ENCODE results near the gene ADAMTS17.

ADAMTS17 gene

DNA sequence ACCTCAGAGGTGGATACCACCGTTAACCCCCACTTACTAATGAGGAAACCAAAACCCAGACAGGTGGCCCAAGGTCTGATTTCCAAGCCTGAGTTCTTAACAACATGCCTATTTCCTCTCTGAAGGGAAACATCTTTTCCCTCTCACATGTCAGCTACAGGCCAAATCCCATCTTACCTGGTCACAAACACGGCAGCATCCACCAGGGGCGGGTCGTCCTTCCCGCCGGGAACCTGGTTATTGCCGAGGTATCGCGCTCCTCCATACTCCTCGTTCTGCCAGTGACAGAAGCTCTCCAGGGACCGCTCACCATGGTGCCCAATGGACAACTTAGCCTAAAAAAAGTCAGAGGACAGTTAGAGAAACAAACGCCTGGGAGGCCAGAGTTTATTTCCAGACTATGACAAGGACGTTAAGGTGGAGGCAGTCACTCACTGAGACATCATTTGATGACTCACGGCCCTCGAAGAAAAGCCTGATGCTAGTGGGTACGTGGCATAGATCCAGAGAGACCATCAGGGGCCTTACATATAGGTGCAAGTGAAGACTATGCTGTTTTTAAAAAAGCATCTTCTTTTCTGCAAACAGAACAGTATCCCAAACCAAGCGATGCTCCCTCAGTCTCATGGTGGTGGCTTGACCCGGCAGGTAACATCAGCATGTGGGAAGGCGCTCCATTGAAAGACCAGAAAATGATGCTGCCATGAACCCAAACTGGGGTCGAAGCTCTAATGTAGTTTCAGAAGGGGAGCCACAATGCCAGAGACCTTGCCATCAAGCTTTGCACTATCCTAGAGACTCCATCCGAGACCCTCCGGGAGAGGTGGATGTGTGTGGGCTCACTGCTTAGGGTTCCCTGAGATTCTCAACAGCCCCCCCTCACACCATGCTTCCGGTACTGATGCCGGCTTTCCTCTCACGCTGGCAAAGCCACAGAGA, 80.2 kb downstream of the ADAMTS17 start:
- Histone ChIP-seq H3K14ac (ENCODE audit: low read length) (no peak overlapping the region), H4K91ac (ENCODE audit: low read depth, low read length) (no peak overlapping the region), H4K12ac (ENCODE audit: low read depth, low read length) (no peak overlapping the region), H3K9me3 (ENCODE audit: insufficient read depth, low read depth, low read length) (peaks cover 10% of the 10 kb centered on the region), H3K79me1 (ENCODE audit: low read length) (no peaks in the 10 kb centered on the region), H3K9ac (ENCODE audit: low read length) (no peak overlapping the region), H3K18ac (ENCODE audit: low read length) (no peak overlapping the region), H3K4me2 (ENCODE audit: low read length) (no peak overlapping the region), H3K79me2 (ENCODE audit: control insufficient read depth, insufficient read depth, low read length, poor library complexity) (no peaks in the 10 kb centered on the region), H2BK12ac (ENCODE audit: low read length) (no peak overlapping the region), H2BK120ac (ENCODE audit: insufficient read depth, low read length, poor library complexity) (no peak overlapping the region), H3K27me3 (ENCODE audit: insufficient read depth, low read length) (no peaks in the 10 kb centered on the region), H3K4ac (ENCODE audit: low read depth, low read length) (no peak overlapping the region), H3K23ac (ENCODE audit: low read length) (no peak overlapping the region), H2BK5ac (ENCODE audit: low read depth, low read length, poor library complexity) (no peak overlapping the region), H3K4me3 (ENCODE audit: low read depth, low read length) (no peak overlapping the region), H3K4me1 (ENCODE audit: control insufficient read depth in 1 of 2, insufficient read depth in 2 of 2, low read length in 2 of 2) (no peaks in the 10 kb centered on the region), H2AFZ (ENCODE audit: insufficient read depth, low read length, poor library complexity) (no peak overlapping the region), H4K8ac (ENCODE audit: low read depth, low read length) (no peak overlapping the region), H3K27ac (ENCODE audit: low read depth, low read length) (no peak overlapping the region), H2AK5ac (ENCODE audit: low read length) (no peak overlapping the region), H3K36me3 (ENCODE audit: control insufficient read depth in 1 of 2, insufficient read depth in 2 of 2, low read length in 2 of 2) (no peaks in the 10 kb centered on the region)
- WGBS (ENCODE audit: extremely low coverage, insufficient coverage, insufficient read length): no CpG with 5 or more reads among the region's 25 CpGs
- DNase-seq: no peak

GRCh38 chr15:100259266-100259665, 82.5 kb downstream of the ADAMTS17 start:
- Histone ChIP-seq H3K27me3 (ENCODE audit: insufficient read depth, low read length) (no peaks in the 10 kb centered on the region), H3K4ac (ENCODE audit: low read depth, low read length) (no peak overlapping the region), H3K4me1 (ENCODE audit: control insufficient read depth in 1 of 2, insufficient read depth in 2 of 2, low read length in 2 of 2) (no peaks in the 10 kb centered on the region), H4K91ac (ENCODE audit: low read depth, low read length) (no peak overlapping the region), H4K8ac (ENCODE audit: low read depth, low read length) (no peak overlapping the region), H3K79me2 (ENCODE audit: control insufficient read depth, insufficient read depth, low read length, poor library complexity) (no peaks in the 10 kb centered on the region), H3K4me2 (ENCODE audit: low read length) (no peak overlapping the region), H4K12ac (ENCODE audit: low read depth, low read length) (no peak overlapping the region), H3K18ac (ENCODE audit: low read length) (no peak overlapping the region), H3K4me3 (ENCODE audit: low read depth, low read length) (no peak overlapping the region), H3K9me3 (ENCODE audit: insufficient read depth, low read depth, low read length) (peaks cover 10% of the 10 kb centered on the region), H3K79me1 (ENCODE audit: low read length) (no peaks in the 10 kb centered on the region), H3K23ac (ENCODE audit: low read length) (no peak overlapping the region), H2AFZ (ENCODE audit: insufficient read depth, low read length, poor library complexity) (no peak overlapping the region), H3K14ac (ENCODE audit: low read length) (no peak overlapping the region), H3K9ac (ENCODE audit: low read length) (no peak overlapping the region), H3K36me3 (ENCODE audit: control insufficient read depth in 1 of 2, insufficient read depth in 2 of 2, low read length in 2 of 2) (no peaks in the 10 kb centered on the region), H2BK5ac (ENCODE audit: low read depth, low read length, poor library complexity) (no peak overlapping the region), H2AK5ac (ENCODE audit: low read length) (no peak overlapping the region), H3K27ac (ENCODE audit: low read depth, low read length) (no peak overlapping the region), H2BK120ac (ENCODE audit: insufficient read depth, low read length, poor library complexity) (no peak overlapping the region), H2BK12ac (ENCODE audit: low read length) (no peak overlapping the region)
- DNase-seq: no peak
- no CpG with 5 or more reads among the region's 7 CpGs for WGBS (ENCODE audit: extremely low coverage, insufficient coverage, insufficient read length)

- no CpG with 5 or more reads among the region's 19 CpGs for WGBS (ENCODE audit: extremely low coverage, insufficient coverage, insufficient read length)
- no peaks in the 10 kb centered on the region for H3K79me1 ChIP-seq (ENCODE audit: low read length)
- no peak overlapping the region for H4K91ac ChIP-seq (ENCODE audit: low read depth, low read length)
- peaks cover 8% of the 10 kb centered on the region for H3K9me3 ChIP-seq (ENCODE audit: insufficient read depth, low read depth, low read length)
- no peaks in the 10 kb centered on the region for H3K4me1 ChIP-seq (ENCODE audit: control insufficient read depth in 1 of 2, insufficient read depth in 2 of 2, low read length in 2 of 2)
- no peak overlapping the region for H2AFZ ChIP-seq (ENCODE audit: insufficient read depth, low read length, poor library complexity)
- H3K4me2 ChIP-seq (ENCODE audit: low read length): no peak overlapping the region
- no peak overlapping the region for H4K12ac ChIP-seq (ENCODE audit: low read depth, low read length)
- H3K9ac ChIP-seq (ENCODE audit: low read length): no peak overlapping the region
- H4K8ac ChIP-seq (ENCODE audit: low read depth, low read length): no peak overlapping the region
- no peak overlapping the region for H2BK5ac ChIP-seq (ENCODE audit: low read depth, low read length, poor library complexity)
- no peak overlapping the region for H3K4me3 ChIP-seq (ENCODE audit: low read depth, low read length)
- H2AK5ac ChIP-seq (ENCODE audit: low read length): no peak overlapping the region
- H2BK120ac ChIP-seq (ENCODE audit: insufficient read depth, low read length, poor library complexity): no peak overlapping the region
- no peak overlapping the region for H3K23ac ChIP-seq (ENCODE audit: low read length)
- no peaks in the 10 kb centered on the region for H3K27me3 ChIP-seq (ENCODE audit: insufficient read depth, low read length)
- H3K4ac ChIP-seq (ENCODE audit: low read depth, low read length): no peak overlapping the region
- H3K27ac ChIP-seq (ENCODE audit: low read depth, low read length): no peak overlapping the region
- H3K14ac ChIP-seq (ENCODE audit: low read length): no peak overlapping the region
- no peaks in the 10 kb centered on the region for H3K79me2 ChIP-seq (ENCODE audit: control insufficient read depth, insufficient read depth, low read length, poor library complexity)
- DNase-seq: no peak
- no peak overlapping the region for H2BK12ac ChIP-seq (ENCODE audit: low read length)
- H3K18ac ChIP-seq (ENCODE audit: low read length): no peak overlapping the region
- H3K36me3 ChIP-seq (ENCODE audit: control insufficient read depth in 1 of 2, insufficient read depth in 2 of 2, low read length in 2 of 2): no peaks in the 10 kb centered on the region
Measured at GRCh38 chr15:100256970-100257650, 84.7 kb downstream of the ADAMTS17 start.

- H3K27ac ChIP-seq (ENCODE audit: low read depth, low read length): no peak overlapping the region
- no CpG with 5 or more reads among the region's 20 CpGs for WGBS (ENCODE audit: extremely low coverage, insufficient coverage, insufficient read length)
- no peak overlapping the region for H2AFZ ChIP-seq (ENCODE audit: insufficient read depth, low read length, poor library complexity)
- no peak overlapping the region for H2BK120ac ChIP-seq (ENCODE audit: insufficient read depth, low read length, poor library complexity)
- no peaks in the 10 kb centered on the region for H3K27me3 ChIP-seq (ENCODE audit: insufficient read depth, low read length)
- no peak overlapping the region for H4K12ac ChIP-seq (ENCODE audit: low read depth, low read length)
- H3K14ac ChIP-seq (ENCODE audit: low read length): no peak overlapping the region
- H2BK5ac ChIP-seq (ENCODE audit: low read depth, low read length, poor library complexity): no peak overlapping the region
- no peak overlapping the region for H3K9ac ChIP-seq (ENCODE audit: low read length)
- no peak overlapping the region for H4K91ac ChIP-seq (ENCODE audit: low read depth, low read length)
- H2BK12ac ChIP-seq (ENCODE audit: low read length): no peak overlapping the region
- no peaks in the 10 kb centered on the region for H3K4me1 ChIP-seq (ENCODE audit: control insufficient read depth in 1 of 2, insufficient read depth in 2 of 2, low read length in 2 of 2)
- no peak overlapping the region for H3K4me3 ChIP-seq (ENCODE audit: low read depth, low read length)
- H3K18ac ChIP-seq (ENCODE audit: low read length): no peak overlapping the region
- H3K4ac ChIP-seq (ENCODE audit: low read depth, low read length): no peak overlapping the region
- H3K79me1 ChIP-seq (ENCODE audit: low read length): no peaks in the 10 kb centered on the region
- H3K4me2 ChIP-seq (ENCODE audit: low read length): no peak overlapping the region
- H3K9me3 ChIP-seq (ENCODE audit: insufficient read depth, low read depth, low read length): peaks cover 8% of the 10 kb centered on the region
- no peak overlapping the region for H3K23ac ChIP-seq (ENCODE audit: low read length)
- no peak overlapping the region for H2AK5ac ChIP-seq (ENCODE audit: low read length)
- DNase-seq: no peak
- no peaks in the 10 kb centered on the region for H3K36me3 ChIP-seq (ENCODE audit: control insufficient read depth in 1 of 2, insufficient read depth in 2 of 2, low read length in 2 of 2)
- no peaks in the 10 kb centered on the region for H3K79me2 ChIP-seq (ENCODE audit: control insufficient read depth, insufficient read depth, low read length, poor library complexity)
- no peak overlapping the region for H4K8ac ChIP-seq (ENCODE audit: low read depth, low read length)
Measured at GRCh38 chr15:100256101-100256969, 85.4 kb downstream of the ADAMTS17 start.
